Colonic mucosa (tissue), 4 donors: ENCODE data around the gene PAIP2. TPM values are rescaled to one million over a fixed set of nuclear protein-coding genes. Genes with fewer than 3 reads are reported as not detected.

Source experiments
- DNase-seq: peaks from one replicate; pipeline ENCODE4 v3.0.0-alpha.2; 2020
- H3K27ac ChIP-seq: fragments of 200-600 bp; one replicate; pipeline ENCODE4 v1.8.0; 2021
- H3K27me3 ChIP-seq: fragments of 200-600 bp; one replicate; pipeline ENCODE4 v1.8.0; 2021
- H3K36me3 ChIP-seq: fragments of 200-600 bp; one replicate; pipeline ENCODE4 v1.8.0; 2021
- H3K4me1 ChIP-seq: fragments of 200-600 bp; one replicate; pipeline ENCODE4 v1.8.0; 2021; ENCODE audit warnings: mild to moderate bottlenecking
- H3K4me3 ChIP-seq: fragments of 200-600 bp; one replicate; pipeline ENCODE4 v1.8.0; 2021
- H3K9ac ChIP-seq, 2 donors: one replicate each; pipeline ENCODE4 v1.7.0; 2013; ENCODE audit warnings: control low read depth in 2 of 2, low read depth in 2 of 2, low read length in 2 of 2
- H3K9me3 ChIP-seq: fragments of 200-600 bp; one replicate; pipeline ENCODE4 v1.8.0; 2021
- intact Hi-C: fragments of 100-400 bp; cut with DNase I; formaldehyde crosslinking; loops from one replicate; pipeline ENCODE4 v1.14.1; 2022
- total RNA-seq, 2 donors: library from RNA; stranded (reverse); fragmentation: NEBNext Ultra II Directional in 1 of 2; extraction: Animal tissue kit (Norgen Biotek cat#: 25700) in 1 of 2; gene quantifications; one replicate each; pipeline ENCODE4 v1.2.1, GENCODE V29; 2021
- TF ChIP-seq, protein P1 (sequence below): fragments of 200-600 bp; IDR thresholded peaks from one replicate; pipeline ENCODE4 v1.8.0; 2022; ENCODE audit warnings: antibody characterized with exemption, mild to moderate bottlenecking
- donor health status: healthy.
- donor health status: DM: no; HTN: no; CAD: no.
- donor health status: DM: no; HTN: no; CAD: no.

Gene PAIP2
- total RNA-seq, 2 donors from 2014 or later = 39.4 to 49.7 TPM

DNA sequence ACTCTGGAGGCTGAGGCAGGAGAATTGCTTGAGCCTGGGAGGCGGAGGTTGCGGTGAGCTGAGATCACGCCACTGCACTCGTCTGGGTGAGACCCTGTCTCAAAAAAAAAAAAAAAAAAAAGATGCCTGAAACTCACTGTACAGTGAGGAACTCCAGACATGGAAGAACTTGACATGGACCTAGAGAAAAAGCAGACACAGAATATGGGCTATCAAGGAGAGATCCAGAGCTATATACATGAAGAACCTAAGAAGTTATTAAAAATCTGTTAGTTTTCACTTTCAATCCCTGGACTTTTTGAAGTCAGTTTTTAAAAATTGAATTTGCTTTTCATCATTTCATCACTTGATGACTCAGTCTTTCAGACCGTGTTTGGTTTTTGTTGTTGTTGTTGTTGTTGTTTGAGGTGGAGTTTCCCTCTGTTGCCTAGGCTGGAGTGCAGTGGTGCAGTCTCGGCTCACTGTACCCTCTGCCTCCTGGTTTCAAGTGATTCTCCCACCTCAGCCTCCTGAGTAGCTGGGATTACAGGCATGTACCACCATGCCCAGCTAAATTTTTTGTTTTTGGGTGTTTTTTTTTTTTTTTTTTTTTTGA lies 20.3 kb downstream of the PAIP2 start:
- Histone ChIP-seq H3K27me3 (no peaks in the 10 kb centered on the region), H3K36me3 (peaks cover 12% of the 10 kb centered on the region), H3K9ac (no peak overlapping the region), H3K4me3 (no peak overlapping the region), H3K27ac (no peak overlapping the region), H3K4me1 (no peaks in the 10 kb centered on the region), H3K9me3 (no peaks in the 10 kb centered on the region)
- DNase-seq = no peak
- intact Hi-C loops = no loop called here
- TF ChIP-seq, protein P1, sequence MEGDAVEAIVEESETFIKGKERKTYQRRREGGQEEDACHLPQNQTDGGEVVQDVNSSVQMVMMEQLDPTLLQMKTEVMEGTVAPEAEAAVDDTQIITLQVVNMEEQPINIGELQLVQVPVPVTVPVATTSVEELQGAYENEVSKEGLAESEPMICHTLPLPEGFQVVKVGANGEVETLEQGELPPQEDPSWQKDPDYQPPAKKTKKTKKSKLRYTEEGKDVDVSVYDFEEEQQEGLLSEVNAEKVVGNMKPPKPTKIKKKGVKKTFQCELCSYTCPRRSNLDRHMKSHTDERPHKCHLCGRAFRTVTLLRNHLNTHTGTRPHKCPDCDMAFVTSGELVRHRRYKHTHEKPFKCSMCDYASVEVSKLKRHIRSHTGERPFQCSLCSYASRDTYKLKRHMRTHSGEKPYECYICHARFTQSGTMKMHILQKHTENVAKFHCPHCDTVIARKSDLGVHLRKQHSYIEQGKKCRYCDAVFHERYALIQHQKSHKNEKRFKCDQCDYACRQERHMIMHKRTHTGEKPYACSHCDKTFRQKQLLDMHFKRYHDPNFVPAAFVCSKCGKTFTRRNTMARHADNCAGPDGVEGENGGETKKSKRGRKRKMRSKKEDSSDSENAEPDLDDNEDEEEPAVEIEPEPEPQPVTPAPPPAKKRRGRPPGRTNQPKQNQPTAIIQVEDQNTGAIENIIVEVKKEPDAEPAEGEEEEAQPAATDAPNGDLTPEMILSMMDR = no peak

DNA sequence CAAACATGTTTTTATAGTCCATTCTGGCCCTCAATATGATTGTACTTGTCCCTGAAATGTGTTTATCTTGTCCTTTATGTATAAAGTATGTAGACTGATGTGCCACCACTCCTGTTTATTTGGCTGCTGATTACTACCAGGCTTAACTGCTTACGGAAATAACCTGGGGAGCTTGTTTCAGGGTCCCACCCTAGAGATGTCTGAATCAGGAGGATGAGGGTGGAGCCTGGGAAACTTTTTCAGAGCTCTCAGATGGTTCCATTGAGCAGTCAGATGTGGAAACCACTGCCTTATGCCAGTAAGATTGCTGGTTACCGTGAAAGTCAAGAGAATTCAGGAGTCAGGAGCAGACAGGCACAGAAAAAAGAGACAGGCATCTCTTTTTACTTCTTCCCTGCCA lies 22.3 kb downstream of the PAIP2 start:
- Histone ChIP-seq H3K27me3 (no peaks in the 10 kb centered on the region), H3K4me3 (no peak overlapping the region), H3K9ac (no peak overlapping the region), H3K4me1 (no peaks in the 10 kb centered on the region), H3K36me3 (peaks cover 16% of the 10 kb centered on the region), H3K9me3 (no peaks in the 10 kb centered on the region), H3K27ac (no peak overlapping the region)
- DNase-seq = no peak
- intact Hi-C loops = no loop called here
- TF ChIP-seq, protein P1 = no peak

DNA sequence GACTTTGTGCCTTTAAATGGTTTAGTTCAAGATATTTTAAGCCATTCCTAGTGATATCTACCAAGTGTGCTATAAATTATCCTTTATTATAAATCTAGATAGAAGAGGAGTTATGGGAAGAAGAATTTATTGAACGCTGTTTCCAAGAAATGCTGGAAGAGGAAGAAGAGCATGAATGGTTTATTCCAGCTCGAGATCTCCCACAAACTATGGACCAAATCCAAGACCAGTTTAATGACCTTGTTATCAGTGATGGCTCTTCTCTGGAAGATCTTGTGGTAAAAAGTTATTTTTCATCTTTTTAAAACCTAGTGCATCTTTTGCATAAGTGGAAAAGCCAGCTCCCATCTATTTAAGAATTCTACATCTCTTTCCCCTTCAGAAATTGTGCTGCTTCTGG lies 22.8 kb downstream of the PAIP2 start:
- Histone ChIP-seq H3K4me1 (no peaks in the 10 kb centered on the region), H3K36me3 (peaks cover 18% of the 10 kb centered on the region), H3K27me3 (no peaks in the 10 kb centered on the region), H3K27ac (no peak overlapping the region), H3K9me3 (no peaks in the 10 kb centered on the region), H3K9ac (no peak overlapping the region), H3K4me3 (no peak overlapping the region)
- DNase-seq = no peak
- intact Hi-C loops = no loop called here
- TF ChIP-seq, protein P1 = no peak

DNA sequence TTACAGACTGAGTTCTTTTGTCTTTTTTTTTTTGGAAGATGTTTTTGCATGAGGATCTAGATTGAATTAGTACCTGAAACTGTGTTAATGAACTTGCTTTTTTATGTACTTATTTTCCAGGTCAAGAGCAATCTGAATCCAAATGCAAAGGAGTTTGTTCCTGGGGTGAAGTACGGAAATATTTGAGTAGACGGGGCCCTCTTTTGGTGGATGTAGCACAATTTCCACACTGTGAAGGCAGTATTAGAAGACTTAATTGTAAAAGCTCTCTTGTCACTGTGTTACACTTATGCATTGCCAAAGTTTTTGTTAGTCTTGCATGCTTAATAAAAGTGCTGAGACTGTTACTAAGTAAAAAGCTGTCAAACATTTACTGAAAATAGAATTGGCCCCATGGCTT lies 27.0 kb downstream of the PAIP2 start:
- intact Hi-C loops = no loop called here

DNA sequence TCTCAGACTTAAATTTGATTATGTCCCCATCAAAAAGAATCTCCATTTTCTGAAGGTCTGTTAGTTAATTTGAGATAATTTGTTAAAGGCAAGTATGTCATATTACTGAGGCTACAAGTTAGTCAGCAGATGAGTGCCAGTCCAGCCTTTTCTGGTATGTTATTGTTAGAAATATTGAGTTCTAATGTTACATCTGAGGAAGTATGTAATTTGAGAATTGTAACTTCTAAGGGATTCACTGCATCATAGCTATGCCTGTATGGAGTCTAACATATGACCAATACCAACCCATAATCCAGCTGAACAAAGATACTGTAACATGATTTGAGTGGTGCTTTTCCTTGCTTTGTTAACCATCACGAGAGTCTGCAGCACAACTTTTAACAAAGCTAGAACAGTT lies 27.5 kb downstream of the PAIP2 start:
- intact Hi-C loops = no loop called here
- Histone ChIP-seq H3K27ac (no peak overlapping the region), H3K36me3 (peaks cover 18% of the 10 kb centered on the region), H3K9me3 (no peaks in the 10 kb centered on the region), H3K4me1 (peaks cover 7% of the 10 kb centered on the region), H3K27me3 (no peaks in the 10 kb centered on the region), H3K4me3 (no peak overlapping the region), H3K9ac (no peak overlapping the region)
- no peak for DNase-seq
- TF ChIP-seq, protein P1 = no peak

More for the DNA sequence above, 27.0 kb downstream of the PAIP2 start:
- no peak overlapping the region for H3K9ac ChIP-seq
- TF ChIP-seq, protein P1 = no peak
- H3K9me3 ChIP-seq = no peaks in the 10 kb centered on the region
- no peak overlapping the region for H3K27ac ChIP-seq
- H3K27me3 ChIP-seq = no peaks in the 10 kb centered on the region
- H3K4me1 ChIP-seq = peaks cover 2% of the 10 kb centered on the region
- no peak for DNase-seq
- peaks cover 18% of the 10 kb centered on the region for H3K36me3 ChIP-seq
- no peak overlapping the region for H3K4me3 ChIP-seq
